IPS-20b (cell line): Measurements from ENCODE around the gene PCDHA1.
"Not testable (repeated sequence)": the region's sequence is repeated elsewhere in the genome, so short reads cannot be mapped to it uniquely, and the experiment has no call there.

ENCODE experiments used
- H3K27ac ChIP-seq: one replicate; pipeline ENCODE4 v1.5.1; 2013; ENCODE audit warnings: low read length
- H3K27me3 ChIP-seq: 2 replicates; pipeline ENCODE4 v1.6.1; 2013; ENCODE audit warnings: mild to moderate bottlenecking, low read length, inconsistent platforms; ENCODE audit not compliant: insufficient read depth
- H3K36me3 ChIP-seq: 2 replicates; pipeline ENCODE4 v1.6.1; 2013; ENCODE audit warnings: low read depth, mild to moderate bottlenecking, inconsistent platforms, low read length, moderate library complexity; ENCODE audit not compliant: insufficient read depth
- H3K4me1 ChIP-seq: 2 replicates; pipeline ENCODE4 v1.6.1; 2013; ENCODE audit warnings: mild to moderate bottlenecking, control low read depth, inconsistent platforms, low read length, moderate library complexity; ENCODE audit not compliant: insufficient read depth
- H3K4me3 ChIP-seq: 2 replicates; pipeline ENCODE4 v1.5.1; 2013; ENCODE audit warnings: mild to moderate bottlenecking, low read length, inconsistent platforms
- H3K9ac ChIP-seq: 2 replicates; pipeline ENCODE4 v1.6.1; 2013; ENCODE audit warnings: low read depth, mild to moderate bottlenecking, inconsistent platforms, low read length, moderate library complexity
- H3K9me3 ChIP-seq: 2 replicates; pipeline ENCODE4 v1.6.1; 2013; ENCODE audit warnings: mild to moderate bottlenecking, low read depth, low read length, inconsistent platforms; ENCODE audit not compliant: insufficient read depth

The PCDHA1 gene

GRCh38 chr5:140840978-140841962 lies 55.3 kb downstream of the PCDHA1 start, which contains the start of gene PCDHA8:
Gene PCDHA8 (plus strand): TSS chr5:140841187. CDS start chr5:140841322, 135 bp downstream.
- H3K27me3 ChIP-seq, result no peaks in the 10 kb centered on the region
- H3K4me1 ChIP-seq, result no peaks in the 10 kb centered on the region
- H3K4me3 ChIP-seq, result no peak within 1 kb of the TSS
- no peak within 1 kb of the TSS for H3K9ac ChIP-seq
- H3K27ac ChIP-seq, result no peak within 1 kb of the TSS
- peaks cover 31% of the 10 kb centered on the region; the same call in 1 of the 2 replicates for H3K9me3 ChIP-seq
- H3K36me3 ChIP-seq, result no peaks in the 10 kb centered on the region

- no peaks in the 10 kb centered on the region for H3K36me3 ChIP-seq
- no peak overlapping the region for H3K27ac ChIP-seq
- H3K4me1 ChIP-seq, result no peaks in the 10 kb centered on the region
- no peak overlapping the region for H3K4me3 ChIP-seq
- H3K9me3 ChIP-seq, result peaks cover 24% of the 10 kb centered on the region; the same call in 1 of the 2 replicates
- H3K27me3 ChIP-seq, result no peaks in the 10 kb centered on the region
- no peak overlapping the region for H3K9ac ChIP-seq
These were observed 57.1 kb downstream of the PCDHA1 start for GRCh38 chr5:140842798-140843733.

- not testable (repeated sequence) for H3K27me3 ChIP-seq, H3K4me1 ChIP-seq, H3K9ac ChIP-seq, H3K36me3 ChIP-seq, H3K27ac ChIP-seq, H3K4me3 ChIP-seq
- peaks cover 21% of the 10 kb centered on the region; the same call in 1 of the 2 replicates for H3K9me3 ChIP-seq
These were observed 62.5 kb downstream of the PCDHA1 start, which contains the start of gene PCDHA9 for GRCh38 chr5:140848139-140849102. Gene PCDHA9 (plus strand): TSS chr5:140848382. CDS start chr5:140848496, 114 bp downstream.

- H3K4me1 ChIP-seq, H3K27ac ChIP-seq, H3K36me3 ChIP-seq, H3K4me3 ChIP-seq, H3K27me3 ChIP-seq, H3K9me3 ChIP-seq, H3K9ac ChIP-seq: not testable (repeated sequence)
These were observed 64.1 kb downstream of the PCDHA1 start for GRCh38 chr5:140849831-140850634.

- H3K27ac ChIP-seq, result no peak within 1 kb of the TSS
- H3K4me1 ChIP-seq, result no peaks in the 10 kb centered on the region
- no peak within 1 kb of the TSS; the same call in 1 of the 2 replicates for H3K4me3 ChIP-seq
- peaks cover 23% of the 10 kb centered on the region for H3K9me3 ChIP-seq
- H3K36me3 ChIP-seq, result no peaks in the 10 kb centered on the region
- H3K9ac ChIP-seq, result no peak within 1 kb of the TSS
- H3K27me3 ChIP-seq, result no peaks in the 10 kb centered on the region
These were observed 70.1 kb downstream of the PCDHA1 start, which contains the start of gene PCDHA10 for GRCh38 chr5:140855772-140856674. Gene PCDHA10 (plus strand): TSS chr5:140855897. CDS start chr5:140856049, 152 bp downstream.

GRCh38 chr5:140857177-140857986 lies 71.4 kb downstream of the PCDHA1 start:
- H3K27me3 ChIP-seq, result no peaks in the 10 kb centered on the region
- H3K36me3 ChIP-seq, result no peaks in the 10 kb centered on the region
- no peak overlapping the region for H3K4me3 ChIP-seq

GRCh38 chr5:140857987-140858240 lies 72.0 kb downstream of the PCDHA1 start:
- peaks cover 41% of the 10 kb centered on the region for H3K9me3 ChIP-seq
- H3K36me3 ChIP-seq, result no peaks in the 10 kb centered on the region
- no peaks in the 10 kb centered on the region for H3K27me3 ChIP-seq
- no peak overlapping the region for H3K27ac ChIP-seq
- no peak overlapping the region for H3K9ac ChIP-seq
- no peaks in the 10 kb centered on the region for H3K4me1 ChIP-seq
- H3K4me3 ChIP-seq, result no peak overlapping the region

More at GRCh38 chr5:140857177-140857986, 71.4 kb downstream of the PCDHA1 start:
- H3K4me1 ChIP-seq, result no peaks in the 10 kb centered on the region
- peaks cover 36% of the 10 kb centered on the region for H3K9me3 ChIP-seq
- no peak overlapping the region for H3K9ac ChIP-seq
- H3K27ac ChIP-seq, result no peak overlapping the region

- Histone ChIP-seq H3K27ac (no peak overlapping the region), H3K27me3 (no peaks in the 10 kb centered on the region), H3K9me3 (peaks cover 44% of the 10 kb centered on the region), H3K4me1 (no peaks in the 10 kb centered on the region), H3K36me3 (no peaks in the 10 kb centered on the region), H3K9ac (no peak overlapping the region), H3K4me3 (no peak overlapping the region)
These were observed 76.7 kb downstream of the PCDHA1 start for GRCh38 chr5:140862441-140863295.
